IMR-90 (cell line): ENCODE data around the gene DAPK1. TPM values are rescaled to one million over a fixed set of nuclear protein-coding genes. Genes with fewer than 3 reads are reported as not detected.

Source experiments
- ATAC-seq: fragments of 200-7000 bp; cut with Tn5 transposase; 2 replicates; pipeline ENCODE4 v1.9.1; 2020; ENCODE audit warnings: low read depth, mild to moderate bottlenecking, moderate library complexity
- BruUV-seq: library from RNA; stranded (reverse); fragments of 400-500 nt; replicated peaks from 2 replicates; lab custom pipeline; 2021; lab: Mats Ljungman, UMichigan
- CTCF ChIA-PET: fragments of 300-600 bp; formaldehyde crosslinking; extraction: SDS; loops from one replicate; lab custom pipeline; 2021; ENCODE audit warnings: antibody characterized with exemption; lab: Yijun Ruan, JAX
- POLR2A ChIA-PET: fragments of 300-600 bp; sonication (Branson Sonifier 250); formaldehyde crosslinking; loops from one replicate; lab custom pipeline; 2022; ENCODE audit warnings: antibody characterized with exemption; ENCODE audit not compliant: unreplicated experiment; lab: Charles Lee
- DNase-seq: peaks from one replicate; pipeline ENCODE4 v3.0.0; 2013
- H2AFZ ChIP-seq: replicated peaks from 2 replicates; pipeline ENCODE3; 2013; ENCODE audit warnings: low read length, mild to moderate bottlenecking; ENCODE audit not compliant: poor library complexity
- H2AK5ac ChIP-seq: 2 replicates; pipeline ENCODE4 v1.6.1; 2013; ENCODE audit warnings: low read depth, low read length, inconsistent platforms
- H2AK9ac ChIP-seq: replicated peaks from 2 replicates; pipeline ENCODE3; 2013; ENCODE audit warnings: mild to moderate bottlenecking, low read depth, low read length, moderate library complexity; ENCODE audit not compliant: poor library complexity
- H2BK120ac ChIP-seq: 2 replicates; pipeline ENCODE4 v1.6.1; 2013; ENCODE audit warnings: low read depth, low read length, inconsistent platforms
- H2BK15ac ChIP-seq: 3 replicates; pipeline ENCODE4 v1.6.1; 2013; ENCODE audit warnings: low read depth, low read length, inconsistent platforms
- H2BK20ac ChIP-seq: 2 replicates; pipeline ENCODE4 v1.6.1; 2013; ENCODE audit warnings: low read depth, mild to moderate bottlenecking, inconsistent platforms, low read length, moderate library complexity
- H2BK5ac ChIP-seq: 2 replicates; pipeline ENCODE4 v1.6.1; 2013; ENCODE audit warnings: mild to moderate bottlenecking, low read depth, low read length, inconsistent platforms; ENCODE audit not compliant: poor library complexity, severe bottlenecking
- H3K14ac ChIP-seq: replicated peaks from 2 replicates; pipeline ENCODE4 v1.6.1; 2013; ENCODE audit warnings: low read depth, low read length, inconsistent platforms
- H3K18ac ChIP-seq: 2 replicates; pipeline ENCODE4 v1.6.1; 2013; ENCODE audit warnings: low read depth, low read length, control low read depth
- H3K23ac ChIP-seq: 2 replicates; pipeline ENCODE4 v1.6.1; 2013; ENCODE audit warnings: low read depth, low read length, inconsistent platforms
- H3K27ac ChIP-seq: 2 replicates; pipeline ENCODE4 v1.5.1; 2013; ENCODE audit warnings: mild to moderate bottlenecking, control low read depth, low read length; ENCODE audit not compliant: insufficient read depth
- H3K27me3 ChIP-seq: 2 replicates; pipeline ENCODE4 v1.6.1; 2013; ENCODE audit warnings: low read length; ENCODE audit not compliant: control insufficient read depth, insufficient read depth
- H3K36me3 ChIP-seq: 2 replicates; pipeline ENCODE4 v1.6.1; 2013; ENCODE audit warnings: low read length, mixed read lengths; ENCODE audit not compliant: control insufficient read depth, insufficient read depth
- H3K4ac ChIP-seq: 2 replicates; pipeline ENCODE4 v1.6.1; 2013; ENCODE audit warnings: low read depth, low read length, inconsistent platforms
- H3K4me1 ChIP-seq: 2 replicates; pipeline ENCODE4 v1.6.1; 2013; ENCODE audit warnings: low read length, mixed read lengths; ENCODE audit not compliant: control insufficient read depth, insufficient read depth
- H3K4me2 ChIP-seq: 2 replicates; pipeline ENCODE4 v1.6.1; 2013; ENCODE audit warnings: low read depth, mild to moderate bottlenecking, control low read depth, low read length, moderate library complexity
- H3K4me3 ChIP-seq: 2 replicates; pipeline ENCODE4 v1.5.1; 2013; ENCODE audit warnings: low read depth, mild to moderate bottlenecking, control low read depth, low read length, moderate library complexity; ENCODE audit not compliant: insufficient read depth
- H3K56ac ChIP-seq: 2 replicates; pipeline ENCODE4 v1.6.1; 2013; ENCODE audit warnings: low read length, inconsistent platforms; ENCODE audit not compliant: insufficient read depth; ENCODE audit errors: extremely low read depth
- H3K79me1 ChIP-seq, 2 experiments: 2 replicates each; pipeline ENCODE4 v1.6.1; 2013; ENCODE audit warnings: low read length in 2 of 2, inconsistent platforms in 1 of 2, low read depth in 1 of 2
- H3K9ac ChIP-seq: 2 replicates; pipeline ENCODE4 v1.6.1; 2013; ENCODE audit warnings: low read depth, low read length, control low read depth
- H3K9me1 ChIP-seq: 2 replicates; pipeline ENCODE4 v1.6.1; 2013; ENCODE audit warnings: low read length, inconsistent platforms; ENCODE audit not compliant: insufficient read depth
- H3K9me3 ChIP-seq: 2 replicates; pipeline ENCODE4 v1.6.1; 2013; ENCODE audit warnings: low read length; ENCODE audit not compliant: control insufficient read depth, insufficient read depth
- H4K20me1 ChIP-seq: 2 replicates; pipeline ENCODE4 v1.6.1; 2013; ENCODE audit warnings: low read length, inconsistent platforms; ENCODE audit not compliant: insufficient read depth
- H4K5ac ChIP-seq: 2 replicates; pipeline ENCODE4 v1.6.1; 2013; ENCODE audit warnings: mild to moderate bottlenecking, low read depth, low read length, control low read depth
- H4K8ac ChIP-seq, 2 experiments: 2 replicates each; pipeline ENCODE4 v1.6.1; 2013; ENCODE audit warnings: low read depth in 2 of 2, low read length in 2 of 2, control low read depth in 1 of 2, inconsistent platforms in 1 of 2
- H4K91ac ChIP-seq: 2 replicates; pipeline ENCODE4 v1.6.1; 2013; ENCODE audit warnings: low read depth, low read length, inconsistent platforms; ENCODE audit not compliant: insufficient read depth
- BHLHE40 ChIP-seq: fragments of 150-350 bp; IDR thresholded peaks from 2 replicates; pipeline ENCODE4 v1.6.1; 2016; ENCODE audit warnings: mild to moderate bottlenecking, low read depth, low read length
- CEBPB ChIP-seq: IDR thresholded peaks from 2 replicates; pipeline ENCODE4 v1.6.1; 2012; ENCODE audit warnings: low read depth, low read length, improper control_type of control experiment
- CHD1 ChIP-seq: IDR thresholded peaks from 2 replicates; pipeline ENCODE4 v1.6.1; 2012; ENCODE audit warnings: low read depth, low read length, improper control_type of control experiment
- FOS ChIP-seq: fragments of 150-350 bp; IDR thresholded peaks from 2 replicates; pipeline ENCODE4 v1.6.1; 2016; ENCODE audit warnings: low read depth, low read length
- MAFK ChIP-seq: IDR thresholded peaks from 2 replicates; pipeline ENCODE4 v1.6.1; 2012; ENCODE audit warnings: low read depth, low read length, improper control_type of control experiment
- MXI1 ChIP-seq: IDR thresholded peaks from 2 replicates; pipeline ENCODE4 v1.6.1; 2012; ENCODE audit warnings: low read depth, mild to moderate bottlenecking, low read length, moderate library complexity, borderline replicate concordance
- NFE2L2 ChIP-seq: fragments of 150-350 bp; IDR thresholded peaks from 2 replicates; pipeline ENCODE4 v1.6.1; 2016; ENCODE audit warnings: low read depth, mild to moderate bottlenecking, low read length
- POLR2A ChIP-seq: IDR thresholded peaks from 2 replicates; pipeline ENCODE4 v1.6.1; 2012; ENCODE audit warnings: mild to moderate bottlenecking, low read depth, low read length
- RAD21 ChIP-seq: IDR thresholded peaks from 2 replicates; pipeline ENCODE4 v1.6.1; 2012; ENCODE audit warnings: low read length, improper control_type of control experiment
- RCOR1 ChIP-seq: IDR thresholded peaks from 2 replicates; pipeline ENCODE4 v1.6.1; 2012; ENCODE audit warnings: mild to moderate bottlenecking, low read length, improper control_type of control experiment; ENCODE audit not compliant: insufficient replicate concordance
- RFX5 ChIP-seq: IDR thresholded peaks from 2 replicates; pipeline ENCODE4 v1.8.0; 2012; ENCODE audit warnings: low read depth, mild to moderate bottlenecking, low read length, moderate library complexity
- SMC3 ChIP-seq: fragments of 150-350 bp; IDR thresholded peaks from 2 replicates; pipeline ENCODE4 v1.6.1; 2016; ENCODE audit warnings: low read depth, mild to moderate bottlenecking, antibody characterized with exemption, low read length, moderate library complexity
- WGBS, 2 experiments: methylation state at CpG; one replicate each; pipeline versions ENCODE4 v1.1.5 to v1.1.7; 2013; ENCODE audit warnings: missing lambda C conversion rate in 2 of 2; ENCODE audit not compliant: insufficient read length in 1 of 2; ENCODE audit errors: extremely low coverage in 2 of 2; 5-methylcytosine and 5-hydroxymethylcytosine counted together
- dilution Hi-C: fragments of 300-500 bp; cut with HindIII; formaldehyde crosslinking; loops from one replicate; pipeline ENCODE4 v1.14.3; 2018; ENCODE audit warnings: low sequenced_read_pairs; ENCODE audit not compliant: unreplicated experiment
- in situ Hi-C: fragments of 300-500 bp; cut with MboI; formaldehyde crosslinking; loops from 3 replicates; pipeline ENCODE4 v1.14.3; 2019; ENCODE audit warnings: low sequenced_read_pairs, inconsistent platforms, mixed read lengths
- intact Hi-C: fragments of 100-400 bp; cut with micrococcal nuclease; formaldehyde crosslinking; loops from 2 replicates; pipeline ENCODE4 v1.10.0; 2022
- polyA plus RNA-seq, 3 experiments: library from polyadenylated mRNA; depleted of rRNA; stranded (reverse); fragments of >200 nt; gene quantifications; 2 replicates each; pipeline ENCODE4 v1.2.3, GENCODE V29; 2012; ENCODE audit warnings: low replicate concordance in 1 of 3
- total RNA-seq: library from RNA; depleted of rRNA; stranded (reverse); fragments of >200 nt; gene quantifications from 2 replicates; pipeline ENCODE4 v1.2.3, GENCODE V29; 2012
- TF ChIP-seq, protein P1 (sequence below): fragments of 150-350 bp; IDR thresholded peaks from 2 replicates; pipeline ENCODE4 v1.6.1; 2016; ENCODE audit warnings: low read depth, mild to moderate bottlenecking, low read length, moderate library complexity, borderline replicate concordance
- TF ChIP-seq, protein P2 (sequence below): conservative IDR thresholded peaks from 2 replicates; pipeline ENCODE4 v1.5.1; 2012; ENCODE audit warnings: mild to moderate bottlenecking, low read depth, low read length, improper control_type of control experiment
- TF ChIP-seq, protein P3 (sequence below): fragments of 150-350 bp; IDR thresholded peaks from 2 replicates; pipeline ENCODE4 v1.6.1; 2017; ENCODE audit warnings: mild to moderate bottlenecking, antibody characterized with exemption, low read length, low read depth

Gene DAPK1
- total and polyA plus RNA-seq, 2 of the 4 experiments (the other 2 are of a cell fraction), result under 0.01 to 0.03 TPM

DNA sequence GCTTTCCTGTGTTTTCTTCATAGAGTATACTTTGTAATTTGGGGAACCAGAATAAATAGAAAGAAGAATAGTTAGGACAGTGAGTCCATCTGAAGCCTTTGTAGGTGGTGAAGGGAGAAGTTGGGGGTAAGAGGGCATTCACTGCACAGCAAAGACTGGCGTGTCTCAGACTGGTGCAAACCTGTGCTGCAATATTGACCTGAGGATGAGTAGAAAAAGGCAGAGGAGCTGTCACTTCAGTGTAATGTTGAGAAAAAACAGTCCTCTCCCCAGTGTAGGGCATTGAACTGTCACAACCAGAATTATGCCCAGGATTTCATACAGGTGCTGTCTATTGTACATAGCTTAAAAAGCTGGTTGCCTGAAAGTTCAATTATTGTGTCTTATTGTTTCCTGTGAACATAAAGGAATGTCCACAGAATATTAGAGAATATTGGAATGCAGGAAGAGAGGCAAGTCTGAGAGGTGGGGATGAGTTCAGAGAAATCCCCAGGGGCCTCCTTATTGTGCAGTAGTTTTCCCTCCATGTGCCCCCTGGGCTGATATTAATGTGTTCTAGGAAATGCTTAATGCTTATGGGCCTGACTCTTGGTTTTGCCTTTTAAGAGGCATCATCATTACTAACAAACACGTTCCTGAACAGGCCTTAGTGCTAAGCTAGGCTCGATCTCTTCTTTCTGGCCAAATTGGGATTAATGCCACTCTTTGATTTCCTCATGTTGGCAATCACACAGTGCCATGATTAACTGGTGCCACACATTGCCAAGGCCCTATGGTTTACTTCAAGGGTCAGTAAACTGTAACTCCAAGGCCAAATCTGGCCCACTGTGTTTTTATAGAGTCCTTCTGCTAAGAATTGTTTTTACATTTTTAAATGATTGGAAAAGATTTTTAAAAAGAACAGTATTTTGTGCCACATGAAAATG is 34.0 kb downstream of the DAPK1 start:
- Histone ChIP-seq H3K9ac (no peak overlapping the region), H3K9me3 (no peaks in the 10 kb centered on the region), H2AK5ac (no peak overlapping the region), H2BK120ac (no peak overlapping the region), H3K56ac (no peak overlapping the region), H3K23ac (no peak overlapping the region), H3K4me2 (no peak overlapping the region), H3K18ac (no peak overlapping the region), H4K91ac (no peak overlapping the region), H3K36me3 (no peaks in the 10 kb centered on the region), H4K20me1 (no peaks in the 10 kb centered on the region), H4K8ac (no peak overlapping the region), H4K5ac (no peak overlapping the region), H2BK5ac (no peak overlapping the region), H3K4me1 (no peaks in the 10 kb centered on the region), H3K4ac (no peak overlapping the region), H3K9me1 (no peaks in the 10 kb centered on the region), H2AK9ac (no peak overlapping the region), H3K14ac (no peak overlapping the region), H2BK15ac (no peak overlapping the region), H3K27ac (no peak overlapping the region), H3K27me3 (peaks cover 2% of the 10 kb centered on the region; the same call in 1 of the 2 replicates), H2AFZ (no peak overlapping the region), H3K79me1 (no peaks in the 10 kb centered on the region), H3K4me3 (no peak overlapping the region), H2BK20ac (no peak overlapping the region)
- no TSS peak for BruUV-seq
- DNase-seq (no peak), ATAC-seq (no peak)
- ChIA-PET CTCF (no interaction called here), POLR2A (no interaction called here)
- in situ Hi-C loops (no loop called here), intact Hi-C loops (loop anchor here (2.0 kb wide), 1 partner anchor 37 kb away; no protein-coding TSS in a partner anchor), dilution Hi-C loops (no loop called here)
- 33% methylated on average over 1 of the region's 3 CpGs; no CpG with 5 or more reads in 1 of the 2 experiments for WGBS, 2 experiments
- no peak for TF ChIP-seq FOS
- no peak for TF ChIP-seq RFX5
- TF ChIP-seq NFE2L2, result no peak
- no peak for TF ChIP-seq RAD21
- TF ChIP-seq POLR2A, result no peak
- TF ChIP-seq, protein P1, sequence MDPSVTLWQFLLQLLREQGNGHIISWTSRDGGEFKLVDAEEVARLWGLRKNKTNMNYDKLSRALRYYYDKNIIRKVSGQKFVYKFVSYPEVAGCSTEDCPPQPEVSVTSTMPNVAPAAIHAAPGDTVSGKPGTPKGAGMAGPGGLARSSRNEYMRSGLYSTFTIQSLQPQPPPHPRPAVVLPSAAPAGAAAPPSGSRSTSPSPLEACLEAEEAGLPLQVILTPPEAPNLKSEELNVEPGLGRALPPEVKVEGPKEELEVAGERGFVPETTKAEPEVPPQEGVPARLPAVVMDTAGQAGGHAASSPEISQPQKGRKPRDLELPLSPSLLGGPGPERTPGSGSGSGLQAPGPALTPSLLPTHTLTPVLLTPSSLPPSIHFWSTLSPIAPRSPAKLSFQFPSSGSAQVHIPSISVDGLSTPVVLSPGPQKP, result no peak
- TF ChIP-seq, protein P2, sequence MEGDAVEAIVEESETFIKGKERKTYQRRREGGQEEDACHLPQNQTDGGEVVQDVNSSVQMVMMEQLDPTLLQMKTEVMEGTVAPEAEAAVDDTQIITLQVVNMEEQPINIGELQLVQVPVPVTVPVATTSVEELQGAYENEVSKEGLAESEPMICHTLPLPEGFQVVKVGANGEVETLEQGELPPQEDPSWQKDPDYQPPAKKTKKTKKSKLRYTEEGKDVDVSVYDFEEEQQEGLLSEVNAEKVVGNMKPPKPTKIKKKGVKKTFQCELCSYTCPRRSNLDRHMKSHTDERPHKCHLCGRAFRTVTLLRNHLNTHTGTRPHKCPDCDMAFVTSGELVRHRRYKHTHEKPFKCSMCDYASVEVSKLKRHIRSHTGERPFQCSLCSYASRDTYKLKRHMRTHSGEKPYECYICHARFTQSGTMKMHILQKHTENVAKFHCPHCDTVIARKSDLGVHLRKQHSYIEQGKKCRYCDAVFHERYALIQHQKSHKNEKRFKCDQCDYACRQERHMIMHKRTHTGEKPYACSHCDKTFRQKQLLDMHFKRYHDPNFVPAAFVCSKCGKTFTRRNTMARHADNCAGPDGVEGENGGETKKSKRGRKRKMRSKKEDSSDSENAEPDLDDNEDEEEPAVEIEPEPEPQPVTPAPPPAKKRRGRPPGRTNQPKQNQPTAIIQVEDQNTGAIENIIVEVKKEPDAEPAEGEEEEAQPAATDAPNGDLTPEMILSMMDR, result no peak
- TF ChIP-seq, protein P3, sequence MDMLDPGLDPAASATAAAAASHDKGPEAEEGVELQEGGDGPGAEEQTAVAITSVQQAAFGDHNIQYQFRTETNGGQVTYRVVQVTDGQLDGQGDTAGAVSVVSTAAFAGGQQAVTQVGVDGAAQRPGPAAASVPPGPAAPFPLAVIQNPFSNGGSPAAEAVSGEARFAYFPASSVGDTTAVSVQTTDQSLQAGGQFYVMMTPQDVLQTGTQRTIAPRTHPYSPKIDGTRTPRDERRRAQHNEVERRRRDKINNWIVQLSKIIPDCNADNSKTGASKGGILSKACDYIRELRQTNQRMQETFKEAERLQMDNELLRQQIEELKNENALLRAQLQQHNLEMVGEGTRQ, result no peak
- no peak for TF ChIP-seq BHLHE40
- TF ChIP-seq SMC3, result no peak
- TF ChIP-seq MXI1, result no peak
- TF ChIP-seq RCOR1, result no peak
- TF ChIP-seq CHD1, result no peak
- no peak for TF ChIP-seq MAFK
- TF ChIP-seq CEBPB, result no peak
